ENCODE results near the gene ZDHHC14. TPM values are rescaled to one million over a fixed set of nuclear protein-coding genes. Genes with fewer than 3 reads are reported as not detected.

The ZDHHC14 gene
- total RNA-seq, 1 donor from 2014 or later: 15.2 TPM

- intact Hi-C loops (cut with DNase I): no loop called here
- no peaks in the 10 kb centered on the region for H3K4me1 ChIP-seq
- no peak overlapping the region for H3K4me3 ChIP-seq
- no peak for DNase-seq (ENCODE audit: extremely low spot score in 2 of 2)
- H3K9me3 ChIP-seq: no peaks in the 10 kb centered on the region
- no peak overlapping the region for H3K27ac ChIP-seq
- H3K36me3 ChIP-seq: no peaks in the 10 kb centered on the region
- no peaks in the 10 kb centered on the region for H3K27me3 ChIP-seq
- TF ChIP-seq, protein P1, sequence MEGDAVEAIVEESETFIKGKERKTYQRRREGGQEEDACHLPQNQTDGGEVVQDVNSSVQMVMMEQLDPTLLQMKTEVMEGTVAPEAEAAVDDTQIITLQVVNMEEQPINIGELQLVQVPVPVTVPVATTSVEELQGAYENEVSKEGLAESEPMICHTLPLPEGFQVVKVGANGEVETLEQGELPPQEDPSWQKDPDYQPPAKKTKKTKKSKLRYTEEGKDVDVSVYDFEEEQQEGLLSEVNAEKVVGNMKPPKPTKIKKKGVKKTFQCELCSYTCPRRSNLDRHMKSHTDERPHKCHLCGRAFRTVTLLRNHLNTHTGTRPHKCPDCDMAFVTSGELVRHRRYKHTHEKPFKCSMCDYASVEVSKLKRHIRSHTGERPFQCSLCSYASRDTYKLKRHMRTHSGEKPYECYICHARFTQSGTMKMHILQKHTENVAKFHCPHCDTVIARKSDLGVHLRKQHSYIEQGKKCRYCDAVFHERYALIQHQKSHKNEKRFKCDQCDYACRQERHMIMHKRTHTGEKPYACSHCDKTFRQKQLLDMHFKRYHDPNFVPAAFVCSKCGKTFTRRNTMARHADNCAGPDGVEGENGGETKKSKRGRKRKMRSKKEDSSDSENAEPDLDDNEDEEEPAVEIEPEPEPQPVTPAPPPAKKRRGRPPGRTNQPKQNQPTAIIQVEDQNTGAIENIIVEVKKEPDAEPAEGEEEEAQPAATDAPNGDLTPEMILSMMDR (IDR thresholded peaks at IDR 0.05): no peak
- TF ChIP-seq POLR2A (IDR thresholded peaks at IDR 0.05) (no peak), POLR2AphosphoS5 (IDR thresholded peaks at IDR 0.05; ENCODE audit: insufficient read depth in 1 of 2, low read depth in 1 of 2) (no peak)
Measured at GRCh38 chr6:157484181-157484580, 103.2 kb downstream of the ZDHHC14 start.

DNA sequence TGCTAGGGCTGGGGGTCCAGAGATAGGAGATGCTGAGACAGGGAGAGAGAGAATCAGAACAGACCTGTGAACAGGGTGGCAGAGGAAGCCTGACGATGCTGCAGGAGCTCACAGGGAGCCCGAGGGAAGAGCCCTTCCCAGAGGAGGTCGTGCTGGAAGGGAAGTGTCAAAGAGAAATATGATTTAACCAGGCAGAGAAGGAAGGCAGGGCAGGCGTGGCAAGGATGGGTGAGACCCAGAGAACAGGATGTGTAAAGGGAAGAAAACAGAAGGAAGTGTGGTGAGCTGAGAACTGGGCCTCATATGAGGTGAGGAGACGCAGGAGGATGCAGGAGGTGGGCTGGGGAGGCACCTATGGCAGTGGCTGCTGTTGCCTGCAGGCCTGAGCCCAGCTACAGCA is 105.6 kb downstream of the ZDHHC14 start:
- H3K9me3 ChIP-seq: no peaks in the 10 kb centered on the region
- intact Hi-C loops (cut with DNase I): no loop called here
- no peak for DNase-seq (ENCODE audit: extremely low spot score in 2 of 2)
- TF ChIP-seq, protein P1 (IDR thresholded peaks at IDR 0.05): no peak
- no peak for TF ChIP-seq POLR2A (IDR thresholded peaks at IDR 0.05)
- no peak for TF ChIP-seq POLR2AphosphoS5 (IDR thresholded peaks at IDR 0.05; ENCODE audit: insufficient read depth in 1 of 2, low read depth in 1 of 2)
- H3K4me3 ChIP-seq: no peak overlapping the region
- no peaks in the 10 kb centered on the region for H3K4me1 ChIP-seq
- no peaks in the 10 kb centered on the region for H3K36me3 ChIP-seq
- no peak overlapping the region for H3K27ac ChIP-seq
- no peaks in the 10 kb centered on the region for H3K27me3 ChIP-seq

DNA sequence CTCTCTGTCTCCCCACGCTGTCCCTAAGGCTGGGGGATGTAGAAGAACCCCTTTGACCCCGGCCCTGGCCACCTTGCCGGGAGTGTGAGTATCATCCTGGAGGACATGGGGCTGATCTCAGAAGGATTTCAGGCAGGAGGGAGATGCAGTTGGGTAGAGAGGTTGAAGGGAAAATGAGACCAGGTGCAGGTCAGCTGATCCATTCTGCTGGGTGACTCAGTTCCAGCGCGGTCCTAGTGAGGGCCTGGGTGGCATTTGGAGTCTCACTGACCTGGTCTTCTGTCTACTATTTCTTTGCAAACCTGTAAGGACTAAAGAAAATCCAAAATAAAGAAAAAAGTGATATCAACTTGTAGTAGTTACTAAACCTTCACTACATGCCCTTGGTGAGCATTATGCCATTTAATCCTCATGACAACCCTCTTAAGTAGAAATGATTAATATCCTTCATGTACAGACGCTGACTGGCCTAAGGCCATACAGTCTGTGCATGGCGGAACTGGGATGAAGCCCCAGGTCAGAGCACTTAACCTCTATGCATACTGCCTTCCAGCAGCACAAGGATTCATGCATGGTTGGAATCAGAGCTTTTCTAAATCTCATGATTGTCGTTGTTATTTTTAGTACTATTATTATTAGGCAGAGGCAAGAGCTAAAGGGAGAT is 106.3 kb downstream of the ZDHHC14 start:
- no peaks in the 10 kb centered on the region for H3K27me3 ChIP-seq
- no peaks in the 10 kb centered on the region for H3K36me3 ChIP-seq
- no peaks in the 10 kb centered on the region for H3K4me1 ChIP-seq
- intact Hi-C loops (cut with DNase I): no loop called here
- DNase-seq (ENCODE audit: extremely low spot score in 2 of 2): no peak
- H3K4me3 ChIP-seq: no peak overlapping the region
- H3K9me3 ChIP-seq: no peaks in the 10 kb centered on the region
- H3K27ac ChIP-seq: no peak overlapping the region
- TF ChIP-seq, protein P1 (IDR thresholded peaks at IDR 0.05): no peak
- no peak for TF ChIP-seq POLR2AphosphoS5 (IDR thresholded peaks at IDR 0.05; ENCODE audit: insufficient read depth in 1 of 2, low read depth in 1 of 2)
- TF ChIP-seq POLR2A (IDR thresholded peaks at IDR 0.05): no peak

GRCh38 chr6:157488058-157488457 is 107.1 kb downstream of the ZDHHC14 start:
- H3K27ac ChIP-seq: no peak overlapping the region
- intact Hi-C loops (cut with DNase I): no loop called here
- no peaks in the 10 kb centered on the region for H3K9me3 ChIP-seq
- H3K27me3 ChIP-seq: no peaks in the 10 kb centered on the region
- DNase-seq (ENCODE audit: extremely low spot score in 2 of 2): no peak
- TF ChIP-seq POLR2AphosphoS5 (IDR thresholded peaks at IDR 0.05; ENCODE audit: insufficient read depth in 1 of 2, low read depth in 1 of 2) (no peak), POLR2A (IDR thresholded peaks at IDR 0.05) (no peak)
- TF ChIP-seq, protein P1 (IDR thresholded peaks at IDR 0.05): no peak
- no peaks in the 10 kb centered on the region for H3K4me1 ChIP-seq
- H3K4me3 ChIP-seq: no peak overlapping the region
- no peaks in the 10 kb centered on the region for H3K36me3 ChIP-seq

- TF ChIP-seq POLR2AphosphoS5 (IDR thresholded peaks at IDR 0.05; ENCODE audit: insufficient read depth in 1 of 2, low read depth in 1 of 2): no peak
- TF ChIP-seq POLR2A (IDR thresholded peaks at IDR 0.05): no peak
- TF ChIP-seq, protein P1 (IDR thresholded peaks at IDR 0.05): no peak
- Histone ChIP-seq H3K36me3 (no peaks in the 10 kb centered on the region), H3K27ac (no peak overlapping the region), H3K4me3 (no peak overlapping the region), H3K4me1 (no peaks in the 10 kb centered on the region), H3K9me3 (no peaks in the 10 kb centered on the region), H3K27me3 (no peaks in the 10 kb centered on the region)
- intact Hi-C loops (cut with DNase I): no loop called here
- DNase-seq (ENCODE audit: extremely low spot score in 2 of 2): no peak
Measured at GRCh38 chr6:157488716-157489118, 107.7 kb downstream of the ZDHHC14 start.

All from vagina (tissue), 2 donors.